Measurements from ENCODE around the gene SYT9.

Gene SYT9

DNA sequence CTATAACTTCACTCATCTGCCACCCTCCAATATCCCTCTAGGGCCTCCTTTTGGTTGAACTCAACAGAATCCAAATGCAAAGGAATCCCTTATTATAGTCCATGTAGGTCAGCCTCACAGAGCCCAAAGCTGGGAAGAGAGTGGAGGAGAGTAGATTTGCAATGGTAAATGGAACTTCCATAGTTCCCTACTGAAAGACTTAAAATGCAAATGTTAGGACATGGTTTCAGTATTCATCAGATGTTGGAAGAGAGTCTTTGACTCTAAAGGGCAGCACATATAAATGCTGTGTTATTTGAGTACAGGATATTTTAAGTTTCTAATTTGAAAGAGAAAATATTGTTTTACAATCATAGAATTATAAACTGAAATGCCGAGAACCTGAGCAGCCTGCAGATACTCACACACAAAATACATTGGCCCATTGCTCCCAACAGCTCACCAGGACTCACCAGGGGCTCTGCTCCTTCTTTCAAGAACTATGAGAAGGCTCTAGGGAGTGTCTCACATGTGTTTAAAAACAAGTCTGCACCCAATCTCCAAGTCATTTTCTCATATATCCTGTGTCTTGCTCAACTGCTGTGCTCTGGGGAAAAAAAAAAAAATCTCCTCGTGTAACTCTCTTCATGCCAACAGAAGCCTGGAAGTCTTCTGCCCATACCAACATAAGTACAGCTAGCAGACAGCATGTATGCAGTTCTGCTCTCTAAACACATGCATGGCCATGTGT lies 39.6 kb downstream of the SYT9 start:
- no peak overlapping the region for H3K27ac Mint-ChIP-seq
- intact Hi-C loops (cut with micrococcal nuclease) = no loop called here
- H3K9me3 Mint-ChIP-seq = peaks cover 18% of the 10 kb centered on the region
- no peak overlapping the region for H3K4me3 Mint-ChIP-seq
- no peaks in the 10 kb centered on the region for H3K4me1 Mint-ChIP-seq (ENCODE audit: low read depth)
- peaks cover 1% of the 10 kb centered on the region for H3K27me3 Mint-ChIP-seq
- no peaks in the 10 kb centered on the region for H3K36me3 Mint-ChIP-seq (ENCODE audit: low read depth)

DNA sequence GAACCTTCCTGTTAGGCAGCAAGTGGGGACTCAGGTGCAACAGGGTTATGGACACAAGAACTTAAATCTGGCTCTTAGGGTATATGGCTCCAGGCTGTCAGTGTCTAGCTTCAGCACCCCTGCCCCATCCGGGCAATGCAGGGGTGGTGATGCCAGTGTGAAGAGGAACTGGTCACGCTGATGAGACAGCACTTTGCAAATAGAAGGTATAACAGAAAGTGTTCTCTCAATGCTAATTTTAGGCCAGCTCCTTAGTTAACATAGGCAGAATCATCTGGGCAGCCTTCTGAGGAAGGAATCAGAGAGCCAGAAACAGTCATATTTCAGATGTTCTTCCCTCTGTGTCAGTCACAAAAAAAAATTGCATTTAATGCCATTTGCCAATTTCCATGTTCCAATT lies 41.2 kb downstream of the SYT9 start:
- Mint-ChIP-seq H3K36me3 (ENCODE audit: low read depth) (no peaks in the 10 kb centered on the region), H3K27ac (no peak overlapping the region), H3K4me1 (ENCODE audit: low read depth) (no peaks in the 10 kb centered on the region), H3K9me3 (peaks cover 9% of the 10 kb centered on the region), H3K4me3 (no peak overlapping the region), H3K27me3 (peaks cover 1% of the 10 kb centered on the region)
- intact Hi-C loops (cut with micrococcal nuclease) = no loop called here

DNA sequence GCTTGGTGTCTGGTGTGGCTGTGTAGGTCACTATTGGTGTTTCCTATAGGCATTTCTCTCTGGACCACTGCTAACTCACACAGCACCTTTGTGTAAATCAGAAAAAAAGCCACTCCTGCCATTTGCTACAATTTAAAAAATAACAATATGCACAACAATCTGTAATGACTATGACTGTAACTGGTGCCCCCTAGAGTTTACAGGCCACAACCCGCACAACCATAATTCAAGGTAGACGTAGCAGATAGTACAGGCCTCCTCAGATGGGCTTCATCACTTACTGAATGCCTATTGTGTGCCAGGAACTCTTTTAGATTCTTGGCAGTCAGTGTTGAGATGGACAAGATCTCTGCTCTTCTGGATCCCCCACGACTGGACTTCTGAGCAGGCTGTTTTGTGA lies 47.7 kb downstream of the SYT9 start:
- Mint-ChIP-seq H3K27me3 (peaks cover 5% of the 10 kb centered on the region), H3K36me3 (ENCODE audit: low read depth) (no peaks in the 10 kb centered on the region), H3K27ac (no peak overlapping the region), H3K4me3 (no peak overlapping the region), H3K9me3 (no peaks in the 10 kb centered on the region), H3K4me1 (ENCODE audit: low read depth) (no peaks in the 10 kb centered on the region)
- intact Hi-C loops (cut with micrococcal nuclease) = no loop called here

DNA sequence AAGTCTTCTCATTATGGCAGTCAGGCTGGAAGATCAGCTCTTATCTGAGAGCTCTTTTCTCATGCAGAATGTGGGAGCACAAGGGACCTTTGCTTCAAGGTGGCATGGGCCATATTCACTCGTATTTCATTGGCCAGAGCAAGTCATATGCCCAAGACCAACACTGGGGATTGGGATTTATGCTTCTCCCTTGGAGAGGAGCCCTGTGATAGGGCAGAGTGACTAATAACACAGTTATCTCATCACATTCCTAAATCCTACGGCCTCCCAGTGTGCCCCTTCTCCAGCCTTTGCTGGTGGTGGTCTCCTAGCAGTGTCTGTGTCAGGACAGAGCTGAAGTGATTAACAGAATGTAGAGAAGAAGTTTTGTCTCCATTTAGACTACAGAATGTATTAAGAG lies 48.6 kb downstream of the SYT9 start:
- Mint-ChIP-seq H3K4me1 (ENCODE audit: low read depth) (no peaks in the 10 kb centered on the region), H3K27me3 (peaks cover 5% of the 10 kb centered on the region), H3K36me3 (ENCODE audit: low read depth) (no peaks in the 10 kb centered on the region), H3K27ac (no peak overlapping the region), H3K9me3 (no peaks in the 10 kb centered on the region), H3K4me3 (no peak overlapping the region)
- intact Hi-C loops (cut with micrococcal nuclease) = no loop called here

DNA sequence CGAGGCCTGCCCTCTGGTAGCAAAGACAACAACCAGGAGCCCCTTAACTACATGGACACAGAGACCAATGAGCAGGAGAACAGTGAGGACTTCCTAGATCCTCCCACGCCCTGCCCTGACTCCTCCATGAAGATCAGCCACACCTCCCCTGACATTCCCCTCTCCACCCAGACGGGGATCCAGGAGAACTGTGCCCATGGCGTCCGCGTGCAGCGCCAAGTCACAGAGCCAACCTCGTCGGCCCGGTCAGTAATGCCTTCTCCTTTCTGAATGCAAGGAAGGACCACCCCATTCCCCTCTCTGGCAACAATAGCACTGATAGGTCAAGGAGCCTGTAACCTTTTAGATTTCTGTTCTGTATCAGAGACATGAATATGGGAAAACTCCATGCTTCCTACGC lies 51.4 kb downstream of the SYT9 start:
- Mint-ChIP-seq H3K36me3 (ENCODE audit: low read depth) (no peaks in the 10 kb centered on the region), H3K4me1 (ENCODE audit: low read depth) (peaks cover 15% of the 10 kb centered on the region), H3K27ac (no peak overlapping the region), H3K27me3 (peaks cover 8% of the 10 kb centered on the region), H3K4me3 (no peak overlapping the region), H3K9me3 (no peaks in the 10 kb centered on the region)
- intact Hi-C loops (cut with micrococcal nuclease) = no loop called here

DNA sequence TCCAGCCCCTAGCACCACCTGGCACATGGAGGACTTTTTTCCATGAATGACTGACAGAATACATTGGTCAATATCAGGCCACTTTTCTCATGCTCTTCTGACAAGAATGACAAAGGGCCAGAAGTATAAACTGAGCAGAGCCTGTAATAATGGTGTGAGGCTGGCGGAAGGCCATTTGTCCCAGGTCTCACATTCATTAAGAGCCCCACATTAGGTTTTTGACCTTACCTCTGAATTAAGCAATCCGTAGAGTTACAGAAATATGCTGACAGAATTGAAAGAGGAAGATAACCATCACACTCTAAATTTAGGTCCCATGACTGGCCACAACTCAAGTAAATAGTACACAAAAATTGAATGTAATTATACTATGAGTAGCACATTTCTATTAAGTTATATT lies 55.2 kb downstream of the SYT9 start:
- intact Hi-C loops (cut with micrococcal nuclease) = no loop called here
- peaks cover 10% of the 10 kb centered on the region for H3K27me3 Mint-ChIP-seq
- H3K4me1 Mint-ChIP-seq (ENCODE audit: low read depth) = peaks cover 16% of the 10 kb centered on the region
- H3K4me3 Mint-ChIP-seq = no peak overlapping the region
- H3K9me3 Mint-ChIP-seq = no peaks in the 10 kb centered on the region
- H3K27ac Mint-ChIP-seq = no peak overlapping the region
- no peaks in the 10 kb centered on the region for H3K36me3 Mint-ChIP-seq (ENCODE audit: low read depth)

DNA sequence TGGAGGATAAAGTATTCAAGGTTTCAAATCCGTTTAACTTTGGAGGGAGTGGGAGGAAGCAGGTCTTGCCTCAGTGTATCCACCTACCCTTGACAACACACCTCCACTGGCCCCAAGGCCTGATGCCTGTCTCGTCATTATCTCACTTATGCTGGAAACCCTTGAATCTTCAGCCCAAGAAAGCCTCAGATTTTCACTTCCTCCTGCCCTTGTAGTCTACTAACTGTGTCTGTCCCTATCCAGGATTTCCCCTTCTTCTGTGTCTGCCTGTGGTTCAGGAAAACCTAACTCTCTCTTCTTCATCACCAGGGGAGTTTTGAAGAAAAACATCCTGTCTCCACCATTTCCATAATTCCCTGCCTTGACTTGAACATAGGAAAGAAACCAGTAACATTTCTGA lies 56.1 kb downstream of the SYT9 start:
- intact Hi-C loops (cut with micrococcal nuclease) = no loop called here
- Mint-ChIP-seq H3K27ac (no peak overlapping the region), H3K36me3 (ENCODE audit: low read depth) (no peaks in the 10 kb centered on the region), H3K9me3 (no peaks in the 10 kb centered on the region), H3K4me3 (no peak overlapping the region), H3K4me1 (ENCODE audit: low read depth) (peaks cover 16% of the 10 kb centered on the region), H3K27me3 (peaks cover 9% of the 10 kb centered on the region)

DNA sequence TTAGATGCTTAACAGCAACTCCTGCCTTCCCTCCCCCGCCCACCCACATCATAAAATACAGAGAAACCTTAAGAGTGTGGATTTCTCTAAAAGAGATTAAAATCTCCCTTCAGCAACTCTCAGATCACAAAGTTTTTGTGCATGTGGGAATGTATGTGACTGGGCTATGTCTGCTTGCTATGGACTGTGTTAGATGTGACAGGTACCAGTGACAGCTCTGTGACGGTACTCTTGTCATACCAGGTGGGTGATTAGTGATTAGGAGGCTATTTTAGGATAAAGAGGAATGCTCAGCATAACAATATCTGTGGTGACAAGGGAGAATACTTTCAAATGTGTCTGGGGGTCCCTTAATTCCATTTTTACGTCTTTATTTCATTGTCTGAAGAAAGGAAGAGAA lies 60.2 kb downstream of the SYT9 start:
- peaks cover 10% of the 10 kb centered on the region for H3K4me1 Mint-ChIP-seq (ENCODE audit: low read depth)
- H3K27me3 Mint-ChIP-seq = peaks cover 5% of the 10 kb centered on the region
- intact Hi-C loops (cut with micrococcal nuclease) = no loop called here
- H3K9me3 Mint-ChIP-seq = no peaks in the 10 kb centered on the region
- H3K27ac Mint-ChIP-seq = no peak overlapping the region
- no peak overlapping the region for H3K4me3 Mint-ChIP-seq
- H3K36me3 Mint-ChIP-seq (ENCODE audit: low read depth) = no peaks in the 10 kb centered on the region

DNA sequence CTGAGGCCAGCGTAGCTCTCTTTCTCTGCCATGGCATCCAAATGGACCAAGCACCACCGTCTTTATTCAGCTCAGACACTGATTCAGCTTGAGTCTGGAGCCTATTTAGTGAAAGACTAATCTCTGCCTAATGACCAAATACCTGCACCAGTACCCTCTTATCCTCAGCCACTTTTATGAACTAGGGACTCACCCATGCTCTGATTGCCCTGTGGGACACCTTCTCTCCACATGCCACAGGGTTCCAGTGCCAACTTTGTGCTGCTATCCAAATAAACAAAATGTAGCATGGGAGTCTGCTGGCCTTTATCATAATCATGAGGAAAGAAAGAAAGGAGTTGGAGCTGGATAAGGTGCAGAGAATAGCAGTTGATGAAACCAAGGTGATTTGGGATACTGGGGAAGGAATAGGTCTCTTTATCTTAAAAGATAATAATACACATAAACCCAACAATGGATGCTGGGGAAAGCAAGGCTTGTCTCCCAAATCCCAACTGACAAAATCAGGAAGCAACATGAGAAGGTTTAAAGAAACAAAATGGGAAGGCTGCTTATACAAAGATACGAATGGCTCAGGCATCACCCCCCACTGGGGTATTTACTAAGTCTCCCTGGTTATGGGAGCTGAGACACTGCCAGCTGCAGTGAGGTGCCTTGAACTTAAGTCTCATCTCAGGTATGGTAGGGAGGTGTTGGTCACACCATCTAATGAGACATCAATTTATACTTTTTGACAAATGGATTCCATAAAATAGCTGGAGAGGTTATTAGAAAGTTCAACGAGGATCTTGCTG lies 63.3 kb downstream of the SYT9 start:
- no peak overlapping the region for H3K27ac Mint-ChIP-seq
- H3K36me3 Mint-ChIP-seq (ENCODE audit: low read depth) = no peaks in the 10 kb centered on the region
- no peak overlapping the region for H3K4me3 Mint-ChIP-seq
- intact Hi-C loops (cut with micrococcal nuclease) = no loop called here
- no peaks in the 10 kb centered on the region for H3K4me1 Mint-ChIP-seq (ENCODE audit: low read depth)
- no peaks in the 10 kb centered on the region for H3K9me3 Mint-ChIP-seq
- peaks cover 2% of the 10 kb centered on the region for H3K27me3 Mint-ChIP-seq

DNA sequence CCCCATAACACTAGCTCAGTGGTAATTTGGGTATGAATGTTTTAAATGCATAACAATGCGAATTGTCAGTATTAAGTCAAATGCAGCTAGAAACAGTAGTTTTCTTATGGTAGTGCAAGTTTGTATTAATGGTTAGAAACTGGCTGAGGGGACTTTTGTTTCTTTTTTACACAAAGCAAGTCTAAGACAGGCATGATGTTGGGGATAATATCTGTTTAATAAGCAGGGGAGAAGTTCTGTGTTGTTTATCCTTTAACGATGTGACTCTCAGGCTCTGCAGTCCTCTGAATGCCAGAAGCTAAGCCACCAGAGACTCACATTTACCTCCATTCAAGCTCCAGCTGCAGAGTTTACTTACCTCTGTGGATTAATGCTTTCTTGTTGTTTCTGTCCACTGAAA lies 67.8 kb downstream of the SYT9 start:
- H3K27me3 Mint-ChIP-seq = no peaks in the 10 kb centered on the region
- H3K36me3 Mint-ChIP-seq (ENCODE audit: low read depth) = no peaks in the 10 kb centered on the region
- no peaks in the 10 kb centered on the region for H3K9me3 Mint-ChIP-seq
- intact Hi-C loops (cut with micrococcal nuclease) = no loop called here
- no peak overlapping the region for H3K27ac Mint-ChIP-seq
- no peaks in the 10 kb centered on the region for H3K4me1 Mint-ChIP-seq (ENCODE audit: low read depth)
- no peak overlapping the region for H3K4me3 Mint-ChIP-seq

DNA sequence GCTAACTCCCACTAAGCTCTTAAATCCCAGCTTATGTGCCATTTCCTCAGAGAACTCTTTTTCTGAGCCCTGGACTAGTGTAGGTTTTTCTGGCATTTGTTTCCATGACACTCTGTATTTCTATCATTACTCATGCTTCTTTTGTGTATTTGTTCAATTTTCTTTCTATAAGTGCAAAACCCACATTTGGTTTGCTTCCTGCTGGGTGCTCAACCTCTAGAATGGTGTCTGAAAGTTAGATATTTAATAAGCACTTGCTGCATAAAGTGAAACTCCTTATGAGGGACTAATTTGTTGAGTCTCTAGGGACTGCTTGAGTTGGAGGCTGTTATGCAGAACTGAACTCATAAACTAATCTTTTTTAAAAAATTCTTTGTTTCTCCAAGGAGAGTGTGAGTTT lies 68.6 kb downstream of the SYT9 start:
- Mint-ChIP-seq H3K36me3 (ENCODE audit: low read depth) (no peaks in the 10 kb centered on the region), H3K27ac (no peak overlapping the region), H3K9me3 (no peaks in the 10 kb centered on the region), H3K27me3 (no peaks in the 10 kb centered on the region), H3K4me1 (ENCODE audit: low read depth) (no peaks in the 10 kb centered on the region), H3K4me3 (no peak overlapping the region)
- intact Hi-C loops (cut with micrococcal nuclease) = no loop called here

DNA sequence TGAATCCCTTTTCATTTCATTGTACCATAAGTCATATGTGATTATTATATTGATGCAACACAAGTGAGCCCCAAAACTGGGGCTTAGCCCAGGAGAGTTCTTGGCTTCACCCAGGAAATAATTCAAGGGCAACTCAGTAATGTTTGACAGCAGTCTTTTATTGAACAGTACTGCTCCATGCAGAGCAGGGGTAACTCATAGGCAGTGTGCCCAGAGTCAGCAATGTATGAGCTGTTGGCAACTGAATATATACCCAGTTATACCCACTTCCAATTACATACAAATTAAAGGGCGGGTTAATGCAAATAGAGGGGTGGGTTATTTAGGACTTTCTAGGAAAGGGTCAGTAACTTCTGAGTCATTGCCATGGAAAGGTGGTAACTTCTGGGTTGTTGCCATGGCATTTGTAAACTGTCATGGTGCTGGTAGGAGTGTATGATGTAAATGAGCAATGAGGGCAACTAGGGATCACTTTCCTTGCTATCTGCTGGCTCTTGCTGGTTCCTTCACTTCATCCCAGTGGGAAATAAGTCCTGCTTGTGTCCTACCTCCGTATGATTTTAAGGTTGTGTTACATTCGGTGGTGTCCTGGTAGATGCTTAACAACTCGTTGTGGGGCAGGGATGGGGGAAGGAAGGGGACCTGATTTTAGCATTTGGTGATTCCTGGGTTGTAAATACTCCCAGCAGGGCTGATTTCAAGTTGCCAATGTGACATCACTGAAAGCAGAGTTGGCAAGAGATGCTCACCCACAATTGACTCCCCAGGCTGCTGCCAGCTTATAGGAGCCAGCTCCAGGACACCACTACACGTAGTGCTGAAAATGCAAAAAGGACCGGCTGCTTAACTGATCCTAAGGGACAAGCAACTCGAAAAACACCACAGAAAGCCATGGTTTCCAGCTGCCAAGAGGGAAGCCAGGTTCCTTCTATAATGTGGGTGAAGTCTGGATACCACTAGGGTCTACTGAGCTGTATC lies 70.1 kb downstream of the SYT9 start:
- no peak overlapping the region for H3K27ac Mint-ChIP-seq
- no peak overlapping the region for H3K4me3 Mint-ChIP-seq
- no peaks in the 10 kb centered on the region for H3K4me1 Mint-ChIP-seq (ENCODE audit: low read depth)
- intact Hi-C loops (cut with micrococcal nuclease) = no loop called here
- no peaks in the 10 kb centered on the region for H3K36me3 Mint-ChIP-seq (ENCODE audit: low read depth)
- H3K27me3 Mint-ChIP-seq = no peaks in the 10 kb centered on the region
- H3K9me3 Mint-ChIP-seq = no peaks in the 10 kb centered on the region

DNA sequence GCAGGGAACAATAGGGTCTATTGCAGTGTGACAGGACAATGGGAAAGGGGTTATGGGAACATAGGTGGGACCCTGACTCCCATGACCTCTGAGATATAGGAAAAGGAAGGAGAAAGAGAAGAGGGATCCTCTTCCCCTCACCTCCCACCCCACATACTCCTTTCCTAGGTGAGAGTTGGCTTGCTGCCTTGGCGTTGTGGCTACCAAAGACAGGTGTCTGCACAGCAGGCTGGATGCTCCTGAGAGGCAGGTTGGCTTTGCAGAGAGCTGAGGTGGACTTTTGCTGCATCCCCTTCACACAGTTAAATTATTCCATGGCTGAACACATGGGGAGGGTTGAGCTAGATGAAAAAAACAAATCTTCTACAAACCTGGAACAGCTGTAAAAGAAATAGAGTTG lies 80.7 kb downstream of the SYT9 start:
- no peak overlapping the region for H3K27ac Mint-ChIP-seq
- H3K4me1 Mint-ChIP-seq (ENCODE audit: low read depth) = no peaks in the 10 kb centered on the region
- no peaks in the 10 kb centered on the region for H3K9me3 Mint-ChIP-seq
- H3K4me3 Mint-ChIP-seq = no peak overlapping the region
- intact Hi-C loops (cut with micrococcal nuclease) = no loop called here
- H3K27me3 Mint-ChIP-seq = peaks cover 4% of the 10 kb centered on the region
- H3K36me3 Mint-ChIP-seq (ENCODE audit: low read depth) = no peaks in the 10 kb centered on the region

DNA sequence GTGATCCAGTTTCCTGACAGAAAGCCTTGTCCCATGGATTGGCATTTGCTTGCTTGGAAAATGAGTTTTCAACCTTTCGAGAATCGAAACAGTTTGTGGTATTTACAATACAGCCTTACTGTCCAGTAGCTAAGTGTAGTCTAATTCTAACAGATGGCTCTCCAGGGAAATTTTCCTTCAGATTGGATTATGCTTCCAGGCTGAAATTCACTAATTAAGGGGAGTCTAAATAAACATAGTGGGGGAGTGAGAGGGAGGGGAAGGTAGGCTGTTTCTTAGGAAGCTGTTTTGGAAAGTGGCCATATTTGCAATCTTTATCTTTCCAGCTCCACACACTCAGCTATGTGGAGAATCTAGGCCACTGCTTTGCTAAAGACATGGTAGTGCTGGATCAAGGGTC lies 81.3 kb downstream of the SYT9 start:
- Mint-ChIP-seq H3K4me3 (no peak overlapping the region), H3K27me3 (peaks cover 4% of the 10 kb centered on the region), H3K27ac (no peak overlapping the region), H3K36me3 (ENCODE audit: low read depth) (no peaks in the 10 kb centered on the region), H3K4me1 (ENCODE audit: low read depth) (no peaks in the 10 kb centered on the region), H3K9me3 (no peaks in the 10 kb centered on the region)
- intact Hi-C loops (cut with micrococcal nuclease) = no loop called here

Measured in dendritic cell treated with granulocyte-macrophage colony-stimulating factor and Interleukin-4, amounts not matched to agents 40 ng/mL and 50 ng/mL, for 4 days (primary cell).